Ovary (tissue), 9 donors: ENCODE results near the gene CHMP6. TPM values are rescaled to one million over a fixed set of nuclear protein-coding genes. Genes with fewer than 3 reads are reported as not detected.

ENCODE experiments used
- DNase-seq, 5 donors: peaks; one replicate each; pipeline ENCODE4 v3.0.0-alpha.2; 2019 to 2020
- H3K27ac ChIP-seq, 2 donors: fragments of 200-600 bp; one replicate each; pipeline versions ENCODE4 v1.5.1 to v1.8.0; 2019 to 2022
- H3K27me3 ChIP-seq: fragments of 200-600 bp; one replicate; pipeline ENCODE4 v1.8.0; 2022
- H3K36me3 ChIP-seq: fragments of 200-600 bp; sonication (generic); one replicate; pipeline ENCODE4 v1.5.1; 2019
- H3K4me1 ChIP-seq: one replicate; pipeline ENCODE4 v1.8.1; 2013; ENCODE audit warnings: mild to moderate bottlenecking, moderate library complexity; ENCODE audit not compliant: insufficient read depth
- H3K4me3 ChIP-seq: fragments of 200-600 bp; sonication (generic); one replicate; pipeline ENCODE4 v1.5.1; 2017
- H3K9me3 ChIP-seq, 2 donors: fragments of 200-600 bp in 1 of 2; sonication (generic) in 1 of 2; one replicate each; pipeline versions ENCODE4 v1.5.1 to v1.8.1; 2013 to 2019; ENCODE audit warnings: mild to moderate bottlenecking in 1 of 2, moderate library complexity in 1 of 2
- CTCF ChIP-seq, 3 donors: fragments of 450-650 bp in 2 of 3; fragments of 200-600 bp in 1 of 3; IDR thresholded peaks; one replicate each; pipeline versions ENCODE4 v1.5.1 to v1.8.0; 2016 to 2022; ENCODE audit warnings: antibody characterized with exemption in 3 of 3, mild to moderate bottlenecking in 1 of 3
- EP300 ChIP-seq: sonication (generic); formaldehyde crosslinking; IDR thresholded peaks from one replicate; pipeline ENCODE4 v1.6.1; 2017; ENCODE audit warnings: antibody characterized with exemption
- POLR2A ChIP-seq: fragments of 450-650 bp; IDR thresholded peaks from one replicate; pipeline ENCODE4 v1.6.1; 2017; ENCODE audit warnings: antibody characterized with exemption, mild to moderate bottlenecking, moderate library complexity
- WGBS, 3 donors: extraction: QIAGEN DNeasy Blood & Tissue Kit in 1 of 3; methylation state at CpG; one replicate each; pipeline versions ENCODE4 v1.1.5 to v1.1.7; 2013 to 2017; 5-methylcytosine and 5-hydroxymethylcytosine counted together
- intact Hi-C, 4 donors: fragments of 100-400 bp; cut with DNase I; formaldehyde crosslinking; loops; one replicate each; pipeline versions ENCODE4 v1.11.0 to v1.15.1; 2022 to 2023
- polyA plus RNA-seq, 2 donors: library from polyadenylated mRNA; stranded (reverse); fragments of 200-250 nt in 1 of 2; fragments of 350-450 nt in 1 of 2; fragmentation: Illumina TruSeq in 1 of 2; extraction: RNeasy Lipid Tissue Mini Kit (QIAGEN cat#74804) in 1 of 2; gene quantifications; one replicate each; pipeline ENCODE4 v1.2.3, GENCODE V29; 2013 to 2014
- total RNA-seq, 7 donors: library from RNA; depleted of rRNA in 2 of 7; stranded (reverse); fragments of >200 nt in 2 of 7; fragmentation: NEBNext Ultra II Directional in 3 of 7; extraction: Animal tissue kit (Norgen Biotek cat#: 25700) in 3 of 7; gene quantifications; one replicate each; pipeline versions ENCODE4 v1.1.0 to v1.2.4, GENCODE V29; 2016 to 2023
- donor health status: DM: no; HTN: no; CAD: no; lungs with moderate emphysema.
- donor health status: DM: no; HTN: no; CAD: no.
- donor health status: Bipolar disorder and iron deficiency.
- donor health status: DM: yes; HTN: yes; CAD: no.
- donor health status: DM: no; HTN: no; CAD: no.
- donor health status: DM: yes; HTN: yes; CAD: no.

The CHMP6 gene
- total and polyA plus RNA-seq, 9 donors: 18.5 to 29.7 (median 26.5) TPM

GRCh38 chr17:80944326-80944725 lies 47.3 kb upstream of the CHMP6 start:
- DNase-seq: peak in 1 of 5 donors; percentile 27
- TF ChIP-seq POLR2A: no peak
- Histone ChIP-seq H3K36me3 (no peaks in the 10 kb centered on the region), H3K9me3 (no peaks in the 10 kb centered on the region), H3K4me1 (peaks cover 13% of the 10 kb centered on the region), H3K27me3 (no peaks in the 10 kb centered on the region), H3K4me3 (no peak overlapping the region), H3K27ac (no peak overlapping the region)
- 92 to 99% (median 92%) methylated on average over 9 of the region's 9 CpGs for WGBS, 3 donors
- intact Hi-C loops: no loop called here

GRCh38 chr17:80945736-80946135 lies 45.9 kb upstream of the CHMP6 start:
- H3K27me3 ChIP-seq: no peaks in the 10 kb centered on the region
- no peak overlapping the region for H3K27ac ChIP-seq
- no peaks in the 10 kb centered on the region for H3K9me3 ChIP-seq
- DNase-seq: peak in 1 of 5 donors; percentile 21
- H3K4me1 ChIP-seq: peaks cover 13% of the 10 kb centered on the region
- H3K4me3 ChIP-seq: no peak overlapping the region
- TF ChIP-seq CTCF (IDR thresholded peaks at IDR 0.05) (no peak), POLR2A (no peak), EP300 (no peak)
- H3K36me3 ChIP-seq: no peaks in the 10 kb centered on the region
- WGBS, 3 donors: 90 to 96% (median 93%) methylated on average over 17 of the region's 17 CpGs
- intact Hi-C loops: no loop called here

GRCh38 chr17:80946449-80946848 lies 45.2 kb upstream of the CHMP6 start:
- H3K27me3 ChIP-seq: no peaks in the 10 kb centered on the region
- H3K4me3 ChIP-seq: no peak overlapping the region
- TF ChIP-seq POLR2A: no peak
- WGBS, 3 donors: 96 to 97% (median 97%) methylated on average over 8 of the region's 8 CpGs
- H3K9me3 ChIP-seq: no peaks in the 10 kb centered on the region
- no peak for DNase-seq
- intact Hi-C loops: no loop called here
- peaks cover 13% of the 10 kb centered on the region for H3K4me1 ChIP-seq
- H3K36me3 ChIP-seq: no peaks in the 10 kb centered on the region
- H3K27ac ChIP-seq: no peak overlapping the region

- intact Hi-C loops: no loop called here
- Histone ChIP-seq H3K27ac (no peak overlapping the region), H3K36me3 (no peaks in the 10 kb centered on the region), H3K27me3 (no peaks in the 10 kb centered on the region), H3K4me3 (no peak overlapping the region), H3K4me1 (peaks cover 6% of the 10 kb centered on the region), H3K9me3 (no peaks in the 10 kb centered on the region)
- 92 to 95% (median 93%) methylated on average over 21 of the region's 21 CpGs for WGBS, 3 donors
- DNase-seq: peak in 1 of 5 donors; percentile 33
- TF ChIP-seq POLR2A: no peak
- no peak for TF ChIP-seq EP300
- TF ChIP-seq CTCF (IDR thresholded peaks at IDR 0.05): no peak
Measured at GRCh38 chr17:80947200-80947940, 44.3 kb upstream of the CHMP6 start.

GRCh38 chr17:80948019-80948975 lies 43.3 kb upstream of the CHMP6 start:
- DNase-seq: peak in 1 of 5 donors; percentile 33
- Histone ChIP-seq H3K27ac (no peak overlapping the region), H3K9me3 (no peaks in the 10 kb centered on the region), H3K27me3 (no peaks in the 10 kb centered on the region), H3K4me1 (no peaks in the 10 kb centered on the region), H3K36me3 (no peaks in the 10 kb centered on the region), H3K4me3 (no peak overlapping the region)
- 80 to 90% (median 86%) methylated on average over 48 of the region's 48 CpGs for WGBS, 3 donors
- TF ChIP-seq CTCF (IDR thresholded peaks at IDR 0.05): no peak
- intact Hi-C loops: no loop called here
